Measurements from ENCODE around the gene WDR49. TPM values are rescaled to one million over a fixed set of nuclear protein-coding genes. Genes with fewer than 3 reads are reported as not detected.

The WDR49 gene
- total RNA-seq: 0.13 and 0.48 TPM in 2 replicates

DNA sequence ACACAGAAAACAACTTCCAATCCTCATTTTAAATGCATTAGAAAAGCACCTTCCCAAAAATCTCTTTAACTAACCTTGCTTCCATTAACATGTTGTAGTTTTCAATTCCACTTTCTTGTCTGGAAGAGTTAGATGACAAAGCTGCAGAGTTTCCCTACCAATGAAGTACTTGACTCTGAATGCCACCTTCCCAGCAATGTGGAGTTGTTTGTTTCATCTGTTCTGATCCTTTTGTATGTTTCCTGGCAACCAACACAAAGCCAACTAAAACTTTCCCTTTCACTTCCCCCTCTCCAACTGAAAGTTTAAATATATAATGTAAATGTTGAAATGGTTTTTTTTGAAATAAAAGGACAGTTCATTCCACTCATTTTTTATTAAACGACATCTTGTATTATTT lies at the start of gene WDR49:
Gene WDR49 (minus strand): TSS at position 183 of the 400 bp plus-strand sequence. CDS start 517 bp downstream, outside the sequence.

GRCh38 chr3:167473863-167474262 lies 179.9 kb downstream of the WDR49 start, which contains the start of gene SERPINI2:
SERPINI2 (minus strand) TSS chr3:167474042; CDS start chr3:167471834, 2,208 bp downstream.

Other genes with a start within 250 kb of the WDR49 start
- not detected in 2 replicates for gene SERPINI2, start 179.9 kb downstream of the WDR49 start, total RNA-seq
- 39.9 and 63.1 TPM in 2 replicates for gene PDCD10, start 81.0 kb upstream of the WDR49 start, total RNA-seq
- gene SERPINI1, start 81.8 kb upstream of the WDR49 start, total RNA-seq: 0.56 and 1.6 TPM in 2 replicates